Measurements from ENCODE around the gene SLC38A11.

GRCh38 chr2:164897469-164898260, 57.7 kb downstream of the SLC38A11 start:
- TF ChIP-seq, protein P1, sequence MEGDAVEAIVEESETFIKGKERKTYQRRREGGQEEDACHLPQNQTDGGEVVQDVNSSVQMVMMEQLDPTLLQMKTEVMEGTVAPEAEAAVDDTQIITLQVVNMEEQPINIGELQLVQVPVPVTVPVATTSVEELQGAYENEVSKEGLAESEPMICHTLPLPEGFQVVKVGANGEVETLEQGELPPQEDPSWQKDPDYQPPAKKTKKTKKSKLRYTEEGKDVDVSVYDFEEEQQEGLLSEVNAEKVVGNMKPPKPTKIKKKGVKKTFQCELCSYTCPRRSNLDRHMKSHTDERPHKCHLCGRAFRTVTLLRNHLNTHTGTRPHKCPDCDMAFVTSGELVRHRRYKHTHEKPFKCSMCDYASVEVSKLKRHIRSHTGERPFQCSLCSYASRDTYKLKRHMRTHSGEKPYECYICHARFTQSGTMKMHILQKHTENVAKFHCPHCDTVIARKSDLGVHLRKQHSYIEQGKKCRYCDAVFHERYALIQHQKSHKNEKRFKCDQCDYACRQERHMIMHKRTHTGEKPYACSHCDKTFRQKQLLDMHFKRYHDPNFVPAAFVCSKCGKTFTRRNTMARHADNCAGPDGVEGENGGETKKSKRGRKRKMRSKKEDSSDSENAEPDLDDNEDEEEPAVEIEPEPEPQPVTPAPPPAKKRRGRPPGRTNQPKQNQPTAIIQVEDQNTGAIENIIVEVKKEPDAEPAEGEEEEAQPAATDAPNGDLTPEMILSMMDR (conservative IDR thresholded peaks at IDR 0.05) = no peak
- no peak for TF ChIP-seq EZH2 (IDR thresholded peaks at IDR 0.05; ENCODE audit: low read depth)

All from PC-9 (cell line).